SU-DHL-6 (cell line): Measurements from ENCODE around the gene NTN3.

Experiments
- CTCF ChIP-seq: fragments of 200-600 bp; sonication (generic); IDR thresholded peaks from one replicate; pipeline ENCODE4 v1.5.1; 2017; ENCODE audit warnings: antibody characterized with exemption, mild to moderate bottlenecking, low read length, moderate library complexity; ENCODE audit not compliant: insufficient read depth, poor library complexity, severe bottlenecking
- EZH2phosphoT487 ChIP-seq: fragments of 200-600 bp; sonication (generic), shearing (Covaris generic); conservative IDR thresholded peaks from 2 replicates; pipeline ENCODE4 v1.6.1; 2018; ENCODE audit warnings: mild to moderate bottlenecking, antibody characterized with exemption, low read length, moderate library complexity, mixed read lengths

- TF ChIP-seq CTCF, result no peak
- no peak for TF ChIP-seq EZH2phosphoT487
Observed at GRCh38 chr16:2500430-2500917, 29.4 kb downstream of the NTN3 start.
